ENCODE measurements around the gene CAMK1D. TPM values are rescaled to one million over a fixed set of nuclear protein-coding genes. Genes with fewer than 3 reads are reported as not detected.
"Not testable (repeated sequence)": the region's sequence is repeated elsewhere in the genome, so short reads cannot be mapped to it uniquely, and the experiment has no call there.

Gene CAMK1D
- total RNA-seq, 4 donors from 2014 or later, result 29.7 to 36.7 (median 33.3) TPM

GRCh38 chr10:12430406-12430982, 81.1 kb downstream of the CAMK1D start:
- no peak overlapping the region for H3K4me3 ChIP-seq (ENCODE audit: low read depth, poor library complexity, severe bottlenecking)
- TF ChIP-seq POLR2A (IDR thresholded peaks at IDR 0.05), result no peak
- TF ChIP-seq CTCF (IDR thresholded peaks at IDR 0.05), result no peak
- 88 to 90% methylated on average over 9 to 11 of the region's 11 CpGs for WGBS, 2 donors
- intact Hi-C loops (cut with DNase I; ENCODE audit: low total_unique reads), result no loop called here
- DNase-seq (ENCODE audit: low spot score in 2 of 2), result no peak

- DNase-seq (ENCODE audit: low spot score in 2 of 2), result no peak
- intact Hi-C loops (cut with DNase I; ENCODE audit: low total_unique reads), result no loop called here
- 62 to 65% methylated on average over 18 of the region's 18 CpGs for WGBS, 2 donors
- H3K4me3 ChIP-seq (ENCODE audit: low read depth, poor library complexity, severe bottlenecking), result no peak overlapping the region
- TF ChIP-seq POLR2A (IDR thresholded peaks at IDR 0.05) (no peak), CTCF (IDR thresholded peaks at IDR 0.05) (no peak)
Observed at GRCh38 chr10:12431151-12432101, 82.1 kb downstream of the CAMK1D start.

GRCh38 chr10:12432402-12433189, 83.2 kb downstream of the CAMK1D start:
- DNase-seq (ENCODE audit: low spot score in 2 of 2), result no peak
- TF ChIP-seq POLR2A (IDR thresholded peaks at IDR 0.05) (no peak), CTCF (IDR thresholded peaks at IDR 0.05) (no peak)
- 70 to 87% methylated on average over 13 of the region's 13 CpGs for WGBS, 2 donors
- intact Hi-C loops (cut with DNase I; ENCODE audit: low total_unique reads), result no loop called here
- no peak overlapping the region for H3K4me3 ChIP-seq (ENCODE audit: low read depth, poor library complexity, severe bottlenecking)

- H3K4me3 ChIP-seq (ENCODE audit: low read depth, poor library complexity, severe bottlenecking), result no peak overlapping the region
- intact Hi-C loops (cut with DNase I; ENCODE audit: low total_unique reads), result no loop called here
- 72 to 86% methylated on average over 6 of the region's 6 CpGs for WGBS, 2 donors
- no peak for TF ChIP-seq CTCF (IDR thresholded peaks at IDR 0.05)
- TF ChIP-seq POLR2A (IDR thresholded peaks at IDR 0.05), result no peak
- no peak for DNase-seq (ENCODE audit: low spot score in 2 of 2)
Observed at GRCh38 chr10:12434277-12434676, 84.9 kb downstream of the CAMK1D start.

GRCh38 chr10:12434677-12435076, 85.3 kb downstream of the CAMK1D start:
- WGBS, 2 donors, result 92 to 95% methylated on average over 8 of the region's 8 CpGs
- H3K4me3 ChIP-seq (ENCODE audit: low read depth, poor library complexity, severe bottlenecking); intact Hi-C loops (cut with DNase I; ENCODE audit: low total_unique reads); DNase-seq (ENCODE audit: low spot score in 2 of 2): not testable (repeated sequence)

- no peak for DNase-seq (ENCODE audit: low spot score in 2 of 2)
- H3K4me3 ChIP-seq (ENCODE audit: low read depth, poor library complexity, severe bottlenecking), result no peak overlapping the region
- WGBS, 2 donors, result 92 to 98% methylated on average over 6 of the region's 6 CpGs
- intact Hi-C loops (cut with DNase I; ENCODE audit: low total_unique reads), result no loop called here
- no peak for TF ChIP-seq POLR2A (IDR thresholded peaks at IDR 0.05)
- TF ChIP-seq CTCF (IDR thresholded peaks at IDR 0.05), result no peak
Observed at GRCh38 chr10:12435348-12435747, 86.0 kb downstream of the CAMK1D start.
